Endothelial cell of umbilical vein (primary cell): ENCODE results near the gene VWA5B2. TPM values are rescaled to one million over a fixed set of nuclear protein-coding genes. Genes with fewer than 3 reads are reported as not detected.

Source experiments
- BruUV-seq: library from RNA; stranded (reverse); fragments of 400-500 nt; replicated peaks from 2 replicates; lab custom pipeline; 2021; lab: Mats Ljungman, UMichigan
- CTCF ChIA-PET: fragments of 300-600, 350-600 bp; sonication (Branson Sonifier 250); formaldehyde crosslinking; loops from one replicate; lab custom pipeline; 2021; ENCODE audit warnings: antibody characterized with exemption, inconsistent platforms; lab: Charles Lee
- POLR2A ChIA-PET: fragments of 300-600, 350-600 bp; sonication (Branson Sonifier 250); formaldehyde crosslinking; loops from one replicate; lab custom pipeline; 2021; ENCODE audit warnings: antibody characterized with exemption, inconsistent platforms; lab: Charles Lee
- DNase-seq: peaks from one replicate; pipeline ENCODE4 v3.0.0-alpha.2; 2011; ENCODE audit warnings: low read depth, low spot score
- FAIRE-seq: peaks from 2 replicates; lab custom pipeline; 2011; peaks lifted over from hg19 to GRCh38; lab: Jason Lieb, UNC
- H2AFZ ChIP-seq: 2 replicates; pipeline ENCODE4 v1.6.0; 2012; ENCODE audit warnings: low read depth, low read length, control low read depth, inconsistent platforms
- H3K27ac ChIP-seq: 2 replicates; pipeline ENCODE4 v1.5.1; 2011; ENCODE audit warnings: low read depth, mild to moderate bottlenecking, control low read depth, low read length, moderate library complexity; ENCODE audit not compliant: insufficient read depth
- H3K27me3 ChIP-seq, 2 experiments: 2 replicates each; pipeline versions ENCODE4 v1.6.0 to v1.6.1; 2011; ENCODE audit warnings: low read length in 2 of 2, mixed read lengths in 1 of 2; ENCODE audit not compliant: control insufficient read depth in 2 of 2, insufficient read depth in 2 of 2
- H3K36me3 ChIP-seq, 2 experiments: 2 replicates in 1 of 2; 3 replicates in 1 of 2; pipeline ENCODE4 v1.5.1; 2011; ENCODE audit warnings: low read length in 2 of 2, mild to moderate bottlenecking in 1 of 2, moderate library complexity in 1 of 2; ENCODE audit not compliant: control insufficient read depth in 2 of 2, insufficient read depth in 2 of 2; ENCODE audit errors: extremely low read depth in 1 of 2
- H3K4me1 ChIP-seq: 3 replicates; pipeline ENCODE4 v1.5.1; 2011; ENCODE audit warnings: mild to moderate bottlenecking, low read length; ENCODE audit not compliant: control insufficient read depth, insufficient read depth; ENCODE audit errors: extremely low read depth
- H3K4me2 ChIP-seq: 2 replicates; pipeline ENCODE4 v1.6.1; 2011; ENCODE audit warnings: low read length, control low read depth, mixed read lengths; ENCODE audit not compliant: insufficient read depth
- H3K4me3 ChIP-seq, 3 experiments: fragments of 200-600 bp in 1 of 3; sonication (generic), shearing (Covaris generic) in 1 of 3; replicated peaks in 1 of 3; 2 replicates each; pipeline ENCODE4 v1.5.1; 2011 to 2016; ENCODE audit warnings: control low read depth in 3 of 3, low read length in 3 of 3, mild to moderate bottlenecking in 2 of 3, inconsistent platforms in 1 of 3, low read depth in 1 of 3, moderate library complexity in 1 of 3; ENCODE audit not compliant: insufficient read depth in 1 of 3
- H3K79me2 ChIP-seq: 2 replicates; pipeline ENCODE4 v1.6.0; 2012; ENCODE audit warnings: low read length, inconsistent platforms; ENCODE audit not compliant: control insufficient read depth, insufficient read depth
- H3K9ac ChIP-seq: replicated peaks from 2 replicates; pipeline ENCODE3; 2011; ENCODE audit warnings: low read length, control low read depth; ENCODE audit not compliant: insufficient read depth; ENCODE audit errors: extremely low read depth
- H3K9me1 ChIP-seq: replicated peaks from 3 replicates; pipeline ENCODE4 v1.6.0; 2011; ENCODE audit warnings: mild to moderate bottlenecking, low read length; ENCODE audit not compliant: control insufficient read depth, insufficient read depth; ENCODE audit errors: extremely low read depth
- H3K9me3 ChIP-seq: replicated peaks from 2 replicates; pipeline ENCODE4 v1.5.1; 2012; ENCODE audit warnings: low read length, inconsistent platforms; ENCODE audit not compliant: control insufficient read depth, insufficient read depth
- H4K20me1 ChIP-seq: replicated peaks from 2 replicates; pipeline ENCODE3; 2011; ENCODE audit warnings: mild to moderate bottlenecking, low read length; ENCODE audit not compliant: control insufficient read depth, insufficient read depth; ENCODE audit errors: extremely low read depth
- EZH2 ChIP-seq: IDR thresholded peaks from 2 replicates; pipeline ENCODE4 v1.6.1; 2012; ENCODE audit warnings: borderline replicate concordance, low read depth, mild to moderate bottlenecking, moderate library complexity, low read length, inconsistent platforms; ENCODE audit not compliant: severe bottlenecking
- FOS ChIP-seq: IDR thresholded peaks from 2 replicates; pipeline ENCODE4 v1.6.1; 2011; ENCODE audit warnings: mild to moderate bottlenecking, low read length, moderate library complexity, borderline replicate concordance; ENCODE audit not compliant: insufficient read depth
- GATA2 ChIP-seq: IDR thresholded peaks from 2 replicates; pipeline ENCODE4 v1.7.0; 2011; ENCODE audit warnings: low read depth, mild to moderate bottlenecking, moderate library complexity, mixed read lengths, low read length; ENCODE audit not compliant: insufficient read length, insufficient read depth
- MYC ChIP-seq: IDR thresholded peaks from one replicate; pipeline ENCODE4 v1.6.1; 2011; ENCODE audit warnings: mild to moderate bottlenecking, low read depth, low read length
- POLR2A ChIP-seq: IDR thresholded peaks from 2 replicates; pipeline ENCODE4 v1.6.1; 2012; ENCODE audit warnings: low read depth, mild to moderate bottlenecking, control low read depth, low read length
- POLR2AphosphoS5 ChIP-seq: IDR thresholded peaks from 2 replicates; pipeline ENCODE4 v1.6.1; 2012; ENCODE audit warnings: low read depth, mild to moderate bottlenecking, control low read depth, low read length, moderate library complexity; ENCODE audit not compliant: insufficient read depth
- dilution Hi-C: fragments of 300-500 bp; cut with MboI; formaldehyde crosslinking; loops from one replicate; pipeline ENCODE4 v1.15.0; 2019; ENCODE audit warnings: low sequenced_read_pairs; ENCODE audit not compliant: extremely low pct_ligation_motif_present
- intact Hi-C: fragments of 100-400 bp; cut with micrococcal nuclease; formaldehyde crosslinking; loops from one replicate; pipeline ENCODE4 v1.10.0; 2022
- polyA plus RNA-seq, 4 experiments: library from polyadenylated mRNA; depleted of rRNA in 3 of 4; stranded (reverse) in 3 of 4; unstranded in 1 of 4; fragments of >200 nt; gene quantifications; 2 replicates each; pipeline versions ENCODE4 v1.2.1 to v1.2.3, GENCODE V29; 2011 to 2012; ENCODE audit warnings: missing spikeins in 1 of 4
- total RNA-seq: library from RNA; stranded (reverse); gene quantifications from 2 replicates; pipeline ENCODE4 v1.2.3, GENCODE V29; 2021
- TF ChIP-seq, protein P1 (sequence below): IDR thresholded peaks from 2 replicates; pipeline ENCODE4 v1.6.1; 2011; ENCODE audit not compliant: insufficient read depth, insufficient read length
- TF ChIP-seq, protein P2 (sequence below), 2 donors: IDR thresholded peaks; 1 replicate in 1 of 2; 2 replicates in 1 of 2; pipeline ENCODE4 v1.5.1; 2011; ENCODE audit warnings: low read length in 2 of 2, mild to moderate bottlenecking in 2 of 2, moderate library complexity in 2 of 2, control low read depth in 1 of 2, inconsistent platforms in 1 of 2, low read depth in 1 of 2; ENCODE audit not compliant: insufficient read depth in 1 of 2; ENCODE audit errors: extremely low read depth in 1 of 2

VWA5B2 gene
- total and polyA plus RNA-seq, 2 donors (not counting 3 experiments of a cell fraction or from before 2014, with no cell fraction given): 0.03 TPM; not detected in 1

DNA sequence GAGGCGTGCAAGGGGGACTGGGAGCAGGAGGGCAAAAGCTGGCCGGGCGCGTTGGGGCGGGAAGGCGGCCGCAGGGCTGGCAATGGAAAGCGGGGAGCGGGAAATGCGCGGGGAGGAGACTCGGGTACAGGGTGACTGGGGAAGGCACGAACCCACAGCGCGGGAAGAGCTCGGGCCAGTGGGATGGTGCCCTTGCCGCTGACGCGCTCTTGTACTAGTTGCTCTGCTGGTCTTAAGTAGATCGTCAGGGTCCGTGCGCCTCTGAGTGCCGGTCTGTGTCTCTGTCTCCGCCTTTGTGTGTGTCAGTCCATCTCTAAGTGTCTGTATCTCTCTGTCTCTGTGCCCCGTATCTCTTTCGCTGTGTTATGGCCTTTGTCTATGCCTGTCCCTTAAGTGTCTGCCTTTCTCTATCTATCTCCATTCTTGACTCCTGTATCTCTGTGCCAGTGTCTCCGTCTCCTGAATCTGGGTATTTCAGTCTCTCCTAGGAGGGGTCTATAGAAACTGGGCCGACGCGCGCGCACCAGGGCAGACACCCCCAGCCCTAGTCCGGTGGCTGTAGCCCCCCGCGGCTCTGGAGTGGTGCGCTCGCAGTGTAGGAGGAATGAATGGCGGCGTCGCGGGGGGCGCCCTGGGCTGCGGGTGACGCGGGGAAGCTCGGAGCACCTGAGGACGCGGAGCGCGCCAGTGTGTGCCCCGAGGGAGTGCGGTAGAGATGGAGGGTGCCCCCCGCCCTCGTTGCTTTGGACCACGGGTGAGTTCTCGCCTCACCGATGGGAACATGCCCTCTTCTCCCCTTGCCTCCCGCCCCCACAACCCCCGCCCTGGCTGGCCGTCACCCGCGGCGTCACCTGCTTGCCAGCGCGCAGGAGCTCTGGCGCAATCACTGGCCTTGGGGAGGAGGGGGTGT is 32.7 kb downstream of the VWA5B2 start:
- Histone ChIP-seq H3K27me3 (peaks cover 26 to 36% of the 10 kb centered on the region in 2 experiments), H3K4me2 (peak overlapping the region; percentile 58), H3K79me2 (no peaks in the 10 kb centered on the region), H3K9me3 (no peaks in the 10 kb centered on the region), H4K20me1 (no peaks in the 10 kb centered on the region), H2AFZ (peak overlapping the region; percentile 9), H3K4me1 (peaks cover 13% of the 10 kb centered on the region), H3K27ac (no peak overlapping the region), H3K4me3 (peak overlapping the region in 2 of 3 experiments; percentile 24 to 28), H3K36me3 (no peaks in the 10 kb centered on the region), H3K9ac (no peak overlapping the region), H3K9me1 (no peaks in the 10 kb centered on the region)
- DNase-seq: peak; percentile 20
- TF ChIP-seq EZH2: peak; percentile 69
- no peak for TF ChIP-seq POLR2AphosphoS5
- POLR2A ChIA-PET: no interaction called here
- CTCF ChIA-PET: interaction anchor here (1.3 to 3.2 kb wide), 3 partner anchors 11 to 34 kb away, joined by 4 to 15 read pairs (median 6); partner anchors contain the start of gene EEF1AKMT4
- dilution Hi-C loops (no loop called here), intact Hi-C loops (no loop called here)
- BruUV-seq: no TSS peak
- no peak for FAIRE-seq

DNA sequence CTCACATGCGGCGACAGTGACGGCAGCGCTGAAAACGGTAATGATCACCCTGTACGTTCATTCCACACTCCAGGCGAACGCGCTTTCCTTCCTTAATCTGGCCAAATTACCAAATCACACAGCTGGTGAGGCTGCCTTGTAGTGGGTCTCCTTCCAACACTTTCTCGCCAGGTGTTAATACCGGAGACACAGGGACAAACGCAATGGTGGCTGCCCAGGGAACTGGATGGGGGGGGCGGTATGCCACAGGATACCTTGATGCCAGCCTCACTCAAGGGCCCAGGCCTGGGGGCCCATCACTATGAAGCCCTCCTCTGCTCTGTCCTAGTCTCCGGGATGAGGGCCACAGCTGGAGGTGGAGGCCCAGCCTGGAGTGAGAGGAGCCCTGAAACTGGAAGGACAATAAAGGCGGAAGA is 33.4 kb downstream of the VWA5B2 start:
- H3K36me3 ChIP-seq: no peaks in the 10 kb centered on the region
- no peak overlapping the region for H2AFZ ChIP-seq
- TF ChIP-seq FOS: no peak
- TF ChIP-seq, protein P1, sequence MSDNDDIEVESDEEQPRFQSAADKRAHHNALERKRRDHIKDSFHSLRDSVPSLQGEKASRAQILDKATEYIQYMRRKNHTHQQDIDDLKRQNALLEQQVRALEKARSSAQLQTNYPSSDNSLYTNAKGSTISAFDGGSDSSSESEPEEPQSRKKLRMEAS: no peak
- no peak for TF ChIP-seq GATA2
- TF ChIP-seq POLR2A: no peak
- TF ChIP-seq MYC: no peak
- TF ChIP-seq, protein P2, sequence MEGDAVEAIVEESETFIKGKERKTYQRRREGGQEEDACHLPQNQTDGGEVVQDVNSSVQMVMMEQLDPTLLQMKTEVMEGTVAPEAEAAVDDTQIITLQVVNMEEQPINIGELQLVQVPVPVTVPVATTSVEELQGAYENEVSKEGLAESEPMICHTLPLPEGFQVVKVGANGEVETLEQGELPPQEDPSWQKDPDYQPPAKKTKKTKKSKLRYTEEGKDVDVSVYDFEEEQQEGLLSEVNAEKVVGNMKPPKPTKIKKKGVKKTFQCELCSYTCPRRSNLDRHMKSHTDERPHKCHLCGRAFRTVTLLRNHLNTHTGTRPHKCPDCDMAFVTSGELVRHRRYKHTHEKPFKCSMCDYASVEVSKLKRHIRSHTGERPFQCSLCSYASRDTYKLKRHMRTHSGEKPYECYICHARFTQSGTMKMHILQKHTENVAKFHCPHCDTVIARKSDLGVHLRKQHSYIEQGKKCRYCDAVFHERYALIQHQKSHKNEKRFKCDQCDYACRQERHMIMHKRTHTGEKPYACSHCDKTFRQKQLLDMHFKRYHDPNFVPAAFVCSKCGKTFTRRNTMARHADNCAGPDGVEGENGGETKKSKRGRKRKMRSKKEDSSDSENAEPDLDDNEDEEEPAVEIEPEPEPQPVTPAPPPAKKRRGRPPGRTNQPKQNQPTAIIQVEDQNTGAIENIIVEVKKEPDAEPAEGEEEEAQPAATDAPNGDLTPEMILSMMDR (IDR thresholded peaks at IDR 0.05; ENCODE audit: extremely low read depth in 1 of 2, insufficient read depth in 1 of 2, low read depth in 1 of 2, low read length in 2 of 2): no peak
- H3K9me3 ChIP-seq: no peaks in the 10 kb centered on the region
- ChIA-PET POLR2A (no interaction called here), CTCF (interaction anchor here (1.7 kb wide), 1 partner anchor 35 kb away, joined by 6 read pairs; no protein-coding TSS in a partner anchor)
- H3K9me1 ChIP-seq: no peaks in the 10 kb centered on the region
- H4K20me1 ChIP-seq: no peaks in the 10 kb centered on the region
- no peak overlapping the region for H3K27ac ChIP-seq
- H3K9ac ChIP-seq: no peak overlapping the region
- DNase-seq: no peak
- BruUV-seq: no TSS peak
- H3K4me1 ChIP-seq: peaks cover 13% of the 10 kb centered on the region
- H3K27me3 ChIP-seq: peaks cover 26 to 36% of the 10 kb centered on the region in 2 experiments
- no peaks in the 10 kb centered on the region for H3K79me2 ChIP-seq
- H3K4me3 ChIP-seq: no peak overlapping the region
- intact Hi-C loops: no loop called here
- dilution Hi-C loops: no loop called here
- no peak overlapping the region for H3K4me2 ChIP-seq
- FAIRE-seq: no peak
